HS-27A (cell line): ENCODE measurements around the gene HIF3A.
"Not testable (repeated sequence)": the region's sequence is repeated elsewhere in the genome, so short reads cannot be mapped to it uniquely, and the experiment has no call there.

ENCODE experiments used
- DNase-seq: peaks from one replicate; pipeline ENCODE4 v3.0.0-alpha.2; 2012; ENCODE audit warnings: low read depth, missing footprints

Gene HIF3A

DNA sequence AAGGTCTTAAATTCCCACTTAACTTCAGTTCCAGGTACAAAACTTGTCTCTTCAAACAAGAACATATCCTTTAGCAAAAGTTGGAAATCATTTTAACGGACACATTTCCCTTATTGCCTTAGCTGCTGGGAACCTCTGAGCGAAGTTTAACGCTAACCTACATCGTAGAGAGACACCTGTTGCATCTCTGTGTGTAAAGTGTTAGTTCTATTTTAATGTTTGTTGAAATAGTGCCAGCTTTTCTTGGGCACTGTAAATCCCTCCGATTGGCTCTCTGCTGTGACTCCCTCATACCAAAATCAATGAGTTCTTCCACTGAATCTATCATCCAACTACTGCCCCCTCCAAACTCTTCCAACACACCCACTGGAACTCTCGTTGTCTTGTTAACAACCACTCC, 2.3 kb upstream of the HIF3A start:
- no peak for DNase-seq

GRCh38 chr19:46295401-46296201, 1.2 kb upstream of the HIF3A start:
- DNase-seq: no peak

GRCh38 chr19:46296202-46296480, 701 bp upstream of the HIF3A start:
- no peak for DNase-seq

- DNase-seq: no peak
Measured at GRCh38 chr19:46297700-46298478, 1.0 kb downstream of the HIF3A start.

GRCh38 chr19:46298479-46299003, 1.7 kb downstream of the HIF3A start:
- no peak for DNase-seq

- DNase-seq: peak; percentile 80
Measured at GRCh38 chr19:46299004-46299509, 2.2 kb downstream of the HIF3A start.

- DNase-seq: no peak
Measured at GRCh38 chr19:46299695-46300094, 2.9 kb downstream of the HIF3A start.

- DNase-seq: no peak
Measured at GRCh38 chr19:46303322-46303690, 6.5 kb downstream of the HIF3A start.

DNA sequence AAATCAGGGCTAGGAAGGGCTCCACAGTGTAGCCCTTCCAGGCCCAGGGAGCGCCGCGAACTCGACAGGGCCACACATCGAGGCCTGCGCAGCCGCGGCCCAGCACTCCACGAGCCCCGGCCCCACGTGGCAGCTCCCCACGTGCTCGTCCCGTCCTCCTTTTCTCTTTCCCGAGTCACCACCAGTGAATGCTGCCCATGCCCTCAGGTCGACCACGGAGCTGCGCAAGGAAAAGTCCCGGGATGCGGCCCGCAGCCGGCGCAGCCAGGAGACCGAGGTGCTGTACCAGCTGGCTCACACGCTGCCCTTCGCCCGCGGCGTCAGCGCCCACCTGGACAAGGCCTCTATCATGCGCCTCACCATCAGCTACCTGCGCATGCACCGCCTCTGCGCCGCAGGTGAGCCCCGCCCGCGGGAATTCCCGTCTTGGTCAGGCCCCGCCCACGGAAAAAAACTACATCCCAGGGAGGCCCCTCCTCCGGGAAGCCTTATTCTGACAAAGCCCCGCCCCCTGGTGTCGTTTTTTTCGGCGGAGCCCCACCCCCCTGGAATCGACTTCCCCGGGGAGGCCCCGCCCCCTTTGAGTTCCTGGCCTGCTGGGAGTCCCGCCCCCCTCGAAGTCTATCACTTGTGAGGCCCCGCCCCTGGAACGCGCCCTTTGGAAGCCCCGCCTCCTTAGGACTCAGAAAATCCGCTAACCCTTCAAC, 7.0 kb downstream of the HIF3A start:
- DNase-seq: no peak

DNA sequence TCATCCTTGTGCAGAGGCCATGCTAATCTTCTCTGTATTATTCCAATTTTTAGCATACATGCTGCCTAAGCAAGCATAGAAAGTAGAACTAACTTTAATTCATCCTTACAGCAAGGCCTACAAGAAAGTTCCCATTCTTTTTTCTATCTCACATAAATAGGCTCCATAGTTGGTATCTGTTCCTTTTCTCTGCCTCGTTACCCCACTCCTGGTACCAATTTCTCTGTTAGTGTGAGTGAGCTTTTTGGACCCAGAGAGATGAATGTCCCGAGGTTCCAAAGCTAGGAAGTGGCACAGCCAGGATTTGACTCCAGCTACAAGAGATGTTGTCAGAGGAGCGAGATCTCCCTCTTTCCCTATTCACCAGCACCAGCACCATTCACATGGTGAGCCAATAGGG, 9.7 kb downstream of the HIF3A start:
- DNase-seq: no peak

- DNase-seq: no peak
Measured at GRCh38 chr19:46308510-46308909, 11.7 kb downstream of the HIF3A start.

DNA sequence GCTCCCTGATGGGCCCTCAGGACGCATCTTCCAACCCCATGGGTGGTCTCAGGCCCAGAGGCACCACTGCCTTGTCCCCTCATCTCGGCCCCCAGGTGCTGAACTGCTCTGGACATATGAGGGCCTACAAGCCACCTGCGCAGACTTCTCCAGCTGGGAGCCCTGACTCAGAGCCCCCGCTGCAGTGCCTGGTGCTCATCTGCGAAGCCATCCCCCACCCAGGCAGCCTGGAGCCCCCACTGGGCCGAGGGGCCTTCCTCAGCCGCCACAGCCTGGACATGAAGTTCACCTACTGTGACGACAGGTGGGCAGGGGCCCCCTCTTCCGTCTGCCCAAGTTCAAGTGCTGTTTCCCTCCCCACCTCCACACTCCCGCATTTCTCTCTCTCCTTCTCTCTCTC, 12.2 kb downstream of the HIF3A start:
- DNase-seq: no peak

- no peak for DNase-seq
Measured at GRCh38 chr19:46311444-46311843, 14.6 kb downstream of the HIF3A start.

DNA sequence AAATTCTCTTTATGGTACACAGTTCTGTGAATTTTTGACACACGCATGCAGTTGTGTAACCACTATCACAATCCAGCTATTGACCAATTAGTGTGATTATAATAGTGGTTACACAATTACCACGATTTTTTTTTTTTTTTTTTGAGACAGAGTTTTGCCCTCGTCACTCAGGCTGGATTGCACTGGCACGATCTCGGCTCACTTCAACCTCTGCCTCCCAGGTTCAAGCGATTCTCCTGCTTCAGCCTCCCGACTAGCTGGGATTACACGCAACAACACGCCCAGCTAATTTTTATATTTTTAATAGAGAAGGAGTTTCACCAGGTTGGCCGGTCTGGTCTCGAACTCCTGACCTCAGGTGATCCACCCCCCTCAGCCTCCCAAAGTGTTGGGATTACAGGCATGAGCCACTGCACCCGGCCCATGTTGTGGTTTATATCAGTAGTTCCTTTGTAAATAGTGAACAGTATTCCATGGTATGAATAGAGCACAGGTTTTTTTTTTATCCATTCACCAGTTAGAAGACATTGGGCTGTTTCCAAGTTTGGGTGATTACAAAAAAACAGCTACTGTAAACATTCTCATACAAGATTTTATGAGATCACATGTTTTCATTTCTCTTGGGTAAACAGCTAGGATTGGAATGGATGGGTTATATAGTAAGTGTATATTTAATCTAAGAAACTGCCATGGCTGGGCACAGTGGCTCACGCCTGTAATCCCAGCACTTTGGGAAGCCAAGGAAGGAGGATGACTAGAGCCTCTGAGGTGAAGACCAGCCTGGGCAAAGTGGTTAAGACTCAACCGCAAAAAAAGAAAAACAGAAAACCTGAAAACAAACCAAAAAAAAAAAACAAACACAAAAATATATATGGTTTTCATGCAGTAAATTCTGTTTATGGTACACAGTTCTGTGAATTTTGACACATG, 17.0 kb downstream of the HIF3A start:
- not testable (repeated sequence) for DNase-seq

DNA sequence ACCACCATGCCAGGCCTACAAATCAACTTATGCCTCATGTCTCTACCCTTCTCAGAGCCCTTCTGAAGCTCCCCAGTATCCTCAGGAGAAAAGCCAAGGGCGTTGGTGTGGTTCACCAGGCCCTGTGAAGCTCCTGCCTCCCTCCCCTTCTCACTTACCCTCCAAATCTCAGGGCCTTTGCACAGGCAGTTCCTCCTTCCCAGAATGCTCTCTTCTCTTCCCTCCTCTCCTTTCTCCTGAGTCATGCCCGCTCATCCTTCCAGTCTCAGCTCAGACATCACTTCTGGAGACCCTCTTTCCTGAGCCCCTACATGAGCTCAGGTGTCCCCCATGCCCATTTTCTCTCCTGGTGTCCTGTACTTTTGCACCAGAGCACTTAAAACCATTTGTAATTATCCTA, 20.5 kb downstream of the HIF3A start:
- DNase-seq: no peak

DNA sequence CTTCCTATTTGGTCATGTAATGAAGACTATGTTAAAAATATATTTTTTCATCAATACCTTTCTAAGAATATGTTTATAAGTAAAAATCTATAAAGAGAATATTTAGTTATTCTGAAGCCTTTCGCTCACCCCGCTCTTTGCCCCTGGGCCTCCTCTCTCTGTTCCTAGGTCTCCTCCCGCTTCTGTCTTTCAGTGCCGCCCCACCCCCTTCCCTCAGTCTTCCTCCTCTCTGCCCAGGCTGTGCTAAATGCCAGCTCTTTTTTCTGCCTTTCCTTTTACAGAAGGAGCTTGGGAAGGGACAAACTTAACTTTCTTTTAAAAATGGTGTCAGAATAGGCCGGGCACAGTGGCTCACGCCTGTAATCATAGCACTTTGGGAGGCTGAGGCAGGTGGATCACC, 22.8 kb downstream of the HIF3A start:
- DNase-seq: no peak

DNA sequence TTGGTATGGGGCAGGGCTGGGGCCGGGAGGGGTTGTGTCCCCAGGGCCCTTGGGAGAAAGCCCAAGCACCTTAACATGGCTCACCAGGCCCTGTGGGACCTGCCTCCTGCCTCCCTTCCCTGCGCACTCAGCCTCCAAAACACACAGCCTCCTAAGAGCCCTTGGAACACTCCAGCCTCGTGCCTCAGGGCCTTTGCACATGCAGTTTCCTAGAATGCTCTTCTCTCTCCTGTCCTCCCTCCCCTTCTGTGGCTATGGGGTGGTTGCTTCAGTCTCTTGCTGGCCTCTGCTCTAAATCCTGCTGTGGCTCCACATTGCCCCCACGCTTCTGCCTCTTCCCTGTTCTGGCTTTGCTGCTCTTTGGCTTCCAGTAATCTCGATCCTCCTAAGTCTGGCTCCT, 23.7 kb downstream of the HIF3A start:
- DNase-seq: no peak

- DNase-seq: no peak
Measured at GRCh38 chr19:46321653-46322052, 24.8 kb downstream of the HIF3A start.

- DNase-seq: not testable (repeated sequence)
Measured at GRCh38 chr19:46323227-46323626, 26.4 kb downstream of the HIF3A start.

- DNase-seq: no peak
Measured at GRCh38 chr19:46324277-46324676, 27.4 kb downstream of the HIF3A start.

DNA sequence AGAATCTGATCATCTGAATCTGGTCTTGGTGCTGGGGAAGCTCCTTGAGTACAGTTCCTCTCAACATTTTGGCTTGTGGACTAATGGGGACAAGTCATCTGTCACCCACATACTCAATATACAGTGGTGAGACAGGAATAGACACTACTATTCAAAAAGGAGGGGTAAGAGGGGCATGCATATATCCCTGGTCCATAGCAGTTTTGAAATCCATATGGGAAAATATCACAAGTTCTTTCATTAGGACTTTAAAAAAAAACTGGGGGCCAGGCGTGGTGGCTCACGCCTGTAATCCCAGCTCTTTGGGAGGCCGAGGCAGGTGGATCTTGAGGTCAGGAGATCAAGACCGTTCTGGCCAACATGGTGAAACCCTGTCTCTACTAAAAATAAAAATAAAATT, 29.8 kb downstream of the HIF3A start:
- no peak for DNase-seq

GRCh38 chr19:46328079-46328478, 31.2 kb downstream of the HIF3A start:
- DNase-seq: no peak
